Muscle layer of duodenum (tissue), 2 donors: Measurements from ENCODE around the gene SBK1.

Experiments used
- H3K27ac ChIP-seq: one replicate; pipeline ENCODE4 v1.7.0; 2013; ENCODE audit warnings: mild to moderate bottlenecking, low read length
- H3K27me3 ChIP-seq: one replicate; pipeline ENCODE4 v1.7.0; 2013; ENCODE audit warnings: low read depth, mild to moderate bottlenecking, control low read depth, low read length
- H3K36me3 ChIP-seq, 2 donors: one replicate each; pipeline ENCODE4 v1.7.0; 2013; ENCODE audit warnings: low read length in 2 of 2, control low read depth in 1 of 2, mild to moderate bottlenecking in 1 of 2; ENCODE audit not compliant: insufficient read depth in 2 of 2, control insufficient read depth in 1 of 2
- H3K4me1 ChIP-seq, 2 donors: one replicate each; pipeline ENCODE4 v1.7.0; 2013; ENCODE audit warnings: low read length in 2 of 2, mild to moderate bottlenecking in 2 of 2, control low read depth in 1 of 2, moderate library complexity in 1 of 2; ENCODE audit not compliant: insufficient read depth in 2 of 2, control insufficient read depth in 1 of 2
- H3K4me3 ChIP-seq, 2 donors: one replicate each; pipeline ENCODE4 v1.7.0; 2013; ENCODE audit warnings: low read length in 2 of 2, low read depth in 1 of 2, mild to moderate bottlenecking in 1 of 2
- H3K9me3 ChIP-seq, 2 donors: one replicate each; pipeline ENCODE4 v1.7.0; 2013; ENCODE audit warnings: low read length in 2 of 2, control low read depth in 1 of 2, mild to moderate bottlenecking in 1 of 2; ENCODE audit not compliant: control insufficient read depth in 1 of 2
- donor health status: healthy.

SBK1 gene

GRCh38 chr16:28283173-28283572 is 9.2 kb upstream of the SBK1 start:
- H3K27ac ChIP-seq: no peak overlapping the region
- H3K36me3 ChIP-seq: no peaks in the 10 kb centered on the region
- no peaks in the 10 kb centered on the region for H3K9me3 ChIP-seq
- H3K4me1 ChIP-seq: no peaks in the 10 kb centered on the region
- H3K27me3 ChIP-seq: no peaks in the 10 kb centered on the region
- no peak overlapping the region for H3K4me3 ChIP-seq

DNA sequence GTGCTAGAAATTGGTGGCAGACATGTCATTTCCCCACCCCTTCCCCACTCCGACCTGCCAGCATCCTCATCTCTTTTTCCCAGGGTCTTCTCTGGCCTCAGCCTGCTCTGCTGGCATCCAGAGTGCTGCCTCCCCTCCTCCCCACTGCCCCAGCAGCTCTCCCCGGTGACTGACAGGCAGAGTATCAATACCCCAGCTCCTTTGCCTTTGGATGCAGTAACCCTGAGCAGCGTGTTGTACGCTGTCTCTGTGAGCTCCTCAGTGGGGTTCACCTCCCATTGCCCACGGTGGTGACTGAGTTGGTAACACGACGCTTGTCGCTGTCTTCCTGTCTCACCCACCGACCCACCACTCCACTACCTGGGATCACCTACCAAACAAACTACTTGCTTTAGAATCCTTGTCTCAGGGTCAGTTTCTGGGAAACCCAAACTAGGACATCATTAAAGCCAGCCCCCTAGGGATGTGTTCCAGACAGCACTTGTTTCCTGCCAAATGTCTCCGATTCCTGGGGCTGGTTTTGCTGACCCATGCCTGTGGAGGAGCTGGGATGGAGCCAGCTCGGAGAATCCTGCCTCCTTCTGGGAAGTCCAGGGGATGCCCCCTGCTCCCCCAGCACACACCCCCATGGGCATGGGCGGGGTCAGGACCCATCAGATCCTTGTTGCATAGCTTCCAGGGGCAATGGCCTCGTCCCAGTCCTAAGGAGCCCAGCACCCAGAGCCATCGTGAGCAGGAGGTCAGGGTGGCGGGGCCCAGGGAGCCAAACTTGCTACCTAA is 8.3 kb upstream of the SBK1 start:
- no peaks in the 10 kb centered on the region for H3K9me3 ChIP-seq
- no peak overlapping the region for H3K4me3 ChIP-seq
- no peaks in the 10 kb centered on the region for H3K36me3 ChIP-seq
- H3K27me3 ChIP-seq: no peaks in the 10 kb centered on the region
- H3K4me1 ChIP-seq: no peaks in the 10 kb centered on the region
- H3K27ac ChIP-seq: no peak overlapping the region

DNA sequence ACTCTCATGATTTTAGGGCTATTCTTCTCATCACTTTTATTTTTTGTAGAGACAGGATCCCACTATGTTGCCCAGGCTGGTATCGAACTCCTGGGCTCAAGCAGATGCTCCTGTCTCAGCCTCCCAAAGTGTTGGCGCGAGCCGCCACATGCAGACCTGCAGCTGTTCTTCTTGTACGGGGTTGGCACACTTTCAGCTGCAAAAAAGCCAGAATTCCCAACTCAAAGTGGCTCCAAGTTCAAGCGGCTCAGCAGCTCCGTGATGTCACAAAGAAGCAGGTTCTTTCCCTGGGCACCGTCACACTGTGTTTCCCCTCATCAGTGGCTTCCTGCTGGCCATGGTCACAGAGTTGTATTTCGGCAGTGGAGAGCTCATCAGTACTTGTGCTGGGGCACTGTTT is 6.7 kb upstream of the SBK1 start:
- Histone ChIP-seq H3K4me1 (no peaks in the 10 kb centered on the region), H3K9me3 (no peaks in the 10 kb centered on the region), H3K27ac (no peak overlapping the region), H3K36me3 (no peaks in the 10 kb centered on the region), H3K27me3 (no peaks in the 10 kb centered on the region), H3K4me3 (no peak overlapping the region)

- H3K4me1 ChIP-seq: peaks cover 0 to 10% of the 10 kb centered on the region in 2 donors
- no peak overlapping the region for H3K4me3 ChIP-seq
- no peak overlapping the region for H3K27ac ChIP-seq
- peaks cover 5% of the 10 kb centered on the region for H3K27me3 ChIP-seq
- H3K9me3 ChIP-seq: no peaks in the 10 kb centered on the region
- H3K36me3 ChIP-seq: no peaks in the 10 kb centered on the region
These were observed 4.2 kb upstream of the SBK1 start for GRCh38 chr16:28288114-28288513.

GRCh38 chr16:28289048-28289447 is 3.3 kb upstream of the SBK1 start:
- Histone ChIP-seq H3K4me3 (no peak overlapping the region), H3K9me3 (no peaks in the 10 kb centered on the region), H3K36me3 (no peaks in the 10 kb centered on the region), H3K27me3 (peaks cover 14% of the 10 kb centered on the region), H3K27ac (no peak overlapping the region), H3K4me1 (peaks cover 0 to 16% of the 10 kb centered on the region in 2 donors)

DNA sequence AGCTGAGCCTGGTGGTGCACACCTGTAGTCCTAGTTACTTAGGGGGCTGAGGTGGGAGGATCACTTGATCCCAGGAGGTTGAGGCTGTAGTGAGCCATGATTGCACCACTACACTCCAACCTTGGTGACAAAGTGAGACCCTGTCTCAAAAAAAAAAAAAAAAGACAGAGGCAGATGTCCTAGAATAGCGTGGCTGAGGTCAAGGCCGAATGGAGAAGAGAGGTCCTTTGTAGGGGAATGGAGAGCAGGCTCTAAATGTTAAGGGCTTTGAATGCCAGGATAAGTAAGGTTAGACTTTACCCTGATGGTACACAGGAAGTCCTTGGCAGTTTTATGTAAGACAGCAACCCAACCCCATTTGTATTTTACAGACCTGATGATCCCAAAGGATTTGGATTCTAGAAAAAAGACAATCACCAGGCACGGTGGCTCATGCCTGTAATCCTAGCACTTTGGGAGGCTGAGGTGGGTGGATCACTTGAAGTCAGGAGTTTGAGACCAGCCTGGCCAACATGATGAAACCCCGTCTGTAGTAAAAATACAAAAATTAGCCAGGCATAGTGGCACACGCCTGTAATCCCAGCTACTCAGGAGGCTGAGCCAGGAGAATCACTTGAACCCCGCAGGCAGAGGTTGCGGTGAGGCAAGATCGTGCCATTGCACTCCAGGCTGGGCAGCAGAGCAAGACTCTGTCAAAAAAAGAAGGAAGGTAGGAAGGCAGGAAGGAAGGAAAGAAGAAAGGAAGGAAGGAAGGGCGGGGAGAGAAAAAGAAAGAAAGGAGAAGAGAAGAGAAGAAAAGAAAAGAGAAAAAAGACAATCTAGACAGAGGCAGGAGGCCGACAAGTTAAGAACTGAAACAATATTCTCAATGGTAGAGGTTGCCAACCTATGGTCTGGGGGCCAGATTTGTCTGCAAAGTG is 2.1 kb upstream of the SBK1 start:
- H3K9me3 ChIP-seq: no peaks in the 10 kb centered on the region
- H3K27ac ChIP-seq: no peak overlapping the region
- H3K27me3 ChIP-seq: peaks cover 14% of the 10 kb centered on the region
- no peak overlapping the region for H3K4me3 ChIP-seq
- H3K4me1 ChIP-seq: peaks cover 0 to 16% of the 10 kb centered on the region in 2 donors
- no peaks in the 10 kb centered on the region for H3K36me3 ChIP-seq

- Histone ChIP-seq H3K27ac (no peak overlapping the region), H3K36me3 (no peaks in the 10 kb centered on the region), H3K4me3 (no peak overlapping the region), H3K27me3 (peaks cover 14% of the 10 kb centered on the region), H3K9me3 (no peaks in the 10 kb centered on the region), H3K4me1 (peaks cover 0 to 16% of the 10 kb centered on the region in 2 donors)
These were observed 1.5 kb upstream of the SBK1 start for GRCh38 chr16:28290859-28291254.

GRCh38 chr16:28292731-28293600 is 641 bp downstream of the SBK1 start:
- H3K27ac ChIP-seq: no peak overlapping the region
- no peaks in the 10 kb centered on the region for H3K36me3 ChIP-seq
- no peaks in the 10 kb centered on the region for H3K9me3 ChIP-seq
- peaks cover 14% of the 10 kb centered on the region for H3K27me3 ChIP-seq
- H3K4me1 ChIP-seq: peaks cover 0 to 16% of the 10 kb centered on the region in 2 donors
- peak overlapping the region; percentile 50 to 65 for H3K4me3 ChIP-seq

DNA sequence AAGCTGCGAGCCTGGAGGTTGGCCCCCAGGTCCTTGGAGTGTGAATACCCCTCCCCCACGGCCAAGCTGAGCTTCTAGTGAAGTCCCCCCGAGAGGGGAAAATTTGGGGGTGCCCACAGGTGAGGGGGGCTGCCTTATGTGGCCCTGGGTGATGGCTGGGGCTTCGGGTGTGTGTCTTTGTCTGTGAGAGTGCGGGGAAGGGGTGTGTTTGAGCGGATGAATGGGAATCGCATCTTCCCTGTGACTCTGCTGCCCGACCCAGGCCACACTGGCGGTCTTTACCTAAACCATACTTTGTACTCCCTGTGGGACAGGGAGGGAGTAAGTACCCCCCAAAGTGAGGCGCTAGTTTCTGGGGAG is 1.3 kb downstream of the SBK1 start:
- H3K27ac ChIP-seq: no peak overlapping the region
- peaks cover 14% of the 10 kb centered on the region for H3K27me3 ChIP-seq
- H3K4me3 ChIP-seq: peak overlapping the region in 1 of 2 donors; percentile 65
- H3K4me1 ChIP-seq: peaks cover 0 to 16% of the 10 kb centered on the region in 2 donors
- no peaks in the 10 kb centered on the region for H3K36me3 ChIP-seq
- H3K9me3 ChIP-seq: no peaks in the 10 kb centered on the region

DNA sequence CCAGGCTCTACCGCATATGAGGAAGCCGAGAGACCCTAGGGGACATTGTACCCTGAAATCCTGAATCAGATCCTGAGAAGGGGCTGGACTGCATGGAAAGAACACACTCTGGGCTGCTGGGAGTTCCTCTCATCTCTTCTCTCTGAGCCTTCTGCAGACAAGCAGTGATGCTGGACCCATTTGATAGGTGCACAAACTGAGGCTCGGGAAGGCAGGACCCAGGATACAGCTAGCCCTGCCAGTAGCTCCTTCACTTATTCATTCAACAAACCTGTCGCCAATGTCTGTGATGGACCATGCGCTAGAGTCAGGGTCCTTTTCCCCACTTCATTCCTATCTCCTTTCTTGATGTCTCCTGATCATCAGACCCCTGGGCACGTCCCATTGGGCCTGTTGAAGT is 1.9 kb downstream of the SBK1 start:
- Histone ChIP-seq H3K4me1 (peaks cover 0 to 16% of the 10 kb centered on the region in 2 donors), H3K36me3 (no peaks in the 10 kb centered on the region), H3K9me3 (no peaks in the 10 kb centered on the region), H3K4me3 (no peak overlapping the region), H3K27me3 (peaks cover 14% of the 10 kb centered on the region), H3K27ac (no peak overlapping the region)

GRCh38 chr16:28295276-28295675 is 3.0 kb downstream of the SBK1 start:
- peaks cover 14% of the 10 kb centered on the region for H3K27me3 ChIP-seq

More at GRCh38 chr16:28295276-28295675, 3.0 kb downstream of the SBK1 start:
- Histone ChIP-seq H3K9me3 (no peaks in the 10 kb centered on the region), H3K4me3 (no peak overlapping the region), H3K4me1 (peaks cover 0 to 16% of the 10 kb centered on the region in 2 donors), H3K27ac (no peak overlapping the region), H3K36me3 (no peaks in the 10 kb centered on the region)
